Mesendoderm (in vitro differentiated cells): Measurements from ENCODE around the gene RAPGEF5.

Source experiments
- DNase-seq: peaks from one replicate; pipeline ENCODE4 v3.0.0; 2013
- H2AK5ac ChIP-seq: 2 replicates; pipeline ENCODE4 v1.6.1; 2013; ENCODE audit warnings: low read length, inconsistent platforms
- H2BK120ac ChIP-seq: 2 replicates; pipeline ENCODE4 v1.6.1; 2013; ENCODE audit warnings: low read depth, mild to moderate bottlenecking, low read length, moderate library complexity, mixed read lengths
- H2BK15ac ChIP-seq: replicated peaks from 2 replicates; pipeline ENCODE4 v1.6.1; 2013; ENCODE audit warnings: low read depth, mild to moderate bottlenecking, moderate library complexity
- H2BK5ac ChIP-seq: 2 replicates; pipeline ENCODE4 v1.6.1; 2013; ENCODE audit warnings: low read length, inconsistent platforms
- H3K18ac ChIP-seq: 2 replicates; pipeline ENCODE4 v1.6.1; 2013; ENCODE audit warnings: mild to moderate bottlenecking, low read length, mixed read lengths
- H3K23ac ChIP-seq: one replicate; pipeline ENCODE4 v1.6.1; 2013; ENCODE audit warnings: low read length
- H3K27ac ChIP-seq: 2 replicates; pipeline ENCODE4 v1.5.1; 2013; ENCODE audit warnings: low read depth, mild to moderate bottlenecking, inconsistent platforms, low read length, moderate library complexity
- H3K27me3 ChIP-seq: 2 replicates; pipeline ENCODE4 v1.6.1; 2013; ENCODE audit warnings: low read length, control low read depth, mild to moderate bottlenecking, inconsistent platforms; ENCODE audit not compliant: insufficient read depth, poor library complexity
- H3K36me3 ChIP-seq: 2 replicates; pipeline ENCODE4 v1.6.1; 2013; ENCODE audit warnings: low read length, inconsistent platforms; ENCODE audit not compliant: control insufficient read depth, insufficient read depth
- H3K4ac ChIP-seq: one replicate; pipeline ENCODE4 v1.6.1; 2013; ENCODE audit warnings: low read depth, mild to moderate bottlenecking, low read length, moderate library complexity
- H3K4me1 ChIP-seq: 2 replicates; pipeline ENCODE4 v1.6.1; 2013; ENCODE audit warnings: low read depth, low read length, inconsistent platforms; ENCODE audit not compliant: control insufficient read depth
- H3K4me2 ChIP-seq: 2 replicates; pipeline ENCODE4 v1.6.1; 2013; ENCODE audit warnings: low read length
- H3K4me3 ChIP-seq: 2 replicates; pipeline ENCODE4 v1.5.1; 2013; ENCODE audit warnings: mild to moderate bottlenecking, low read length
- H3K56ac ChIP-seq: one replicate; pipeline ENCODE4 v1.6.1; 2013; ENCODE audit warnings: low read length
- H3K79me1 ChIP-seq: 2 replicates; pipeline ENCODE4 v1.6.1; 2013; ENCODE audit warnings: low read length, inconsistent platforms
- H3K79me2 ChIP-seq: 2 replicates; pipeline ENCODE4 v1.6.1; 2013; ENCODE audit warnings: mild to moderate bottlenecking, low read length; ENCODE audit not compliant: control insufficient read depth, insufficient read depth
- H3K9ac ChIP-seq: 2 replicates; pipeline ENCODE4 v1.6.1; 2013; ENCODE audit warnings: low read length, inconsistent platforms
- H4K5ac ChIP-seq: one replicate; pipeline ENCODE4 v1.6.1; 2013; ENCODE audit warnings: low read length
- H4K8ac ChIP-seq: one replicate; pipeline ENCODE4 v1.6.1; 2013; ENCODE audit warnings: low read depth, mild to moderate bottlenecking, control low read depth, low read length, moderate library complexity
- WGBS: extraction: QIAGEN DNeasy Blood & Tissue Kit; methylation state at CpG from one replicate; pipeline ENCODE4 v1.1.7; 2013; ENCODE audit warnings: low lambda C conversion rate, missing lambda C conversion rate; ENCODE audit not compliant: insufficient coverage; ENCODE audit errors: extremely low coverage; 5-methylcytosine and 5-hydroxymethylcytosine counted together

The RAPGEF5 gene

GRCh38 chr7:22356010-22356691 is 803 bp downstream of the RAPGEF5 start:
- no peak overlapping the region for H4K5ac ChIP-seq
- no peak overlapping the region for H2BK5ac ChIP-seq
- H3K79me2 ChIP-seq, result no peaks in the 10 kb centered on the region
- no peak overlapping the region for H3K27ac ChIP-seq
- DNase-seq, result no peak
- peak overlapping the region; percentile 28 for H3K9ac ChIP-seq
- no peaks in the 10 kb centered on the region for H3K36me3 ChIP-seq
- H3K56ac ChIP-seq, result peak overlapping the region; percentile 44
- no peaks in the 10 kb centered on the region for H3K27me3 ChIP-seq
- H3K4me2 ChIP-seq, result peak overlapping the region; percentile 58
- no peak overlapping the region for H2BK120ac ChIP-seq
- peaks cover 2% of the 10 kb centered on the region for H3K4me1 ChIP-seq
- H2BK15ac ChIP-seq, result no peak overlapping the region
- WGBS, result no CpG with 5 or more reads among the region's 26 CpGs
- peak overlapping the region; percentile 92 for H3K18ac ChIP-seq
- H4K8ac ChIP-seq, result no peak overlapping the region
- no peak overlapping the region for H3K4ac ChIP-seq
- no peaks in the 10 kb centered on the region for H3K79me1 ChIP-seq
- no peak overlapping the region for H3K23ac ChIP-seq
- peak overlapping the region; percentile 10 for H3K4me3 ChIP-seq
- H2AK5ac ChIP-seq, result no peak overlapping the region

- H4K5ac ChIP-seq, result no peak overlapping the region
- no peaks in the 10 kb centered on the region for H3K27me3 ChIP-seq
- H2AK5ac ChIP-seq, result no peak overlapping the region
- peaks cover 5% of the 10 kb centered on the region for H3K4me1 ChIP-seq
- no peaks in the 10 kb centered on the region for H3K79me2 ChIP-seq
- no CpG with 5 or more reads among the region's 5 CpGs for WGBS
- no peak overlapping the region for H4K8ac ChIP-seq
- H3K79me1 ChIP-seq, result no peaks in the 10 kb centered on the region
- no peak overlapping the region for H3K4me3 ChIP-seq
- no peak overlapping the region for H2BK15ac ChIP-seq
- H3K23ac ChIP-seq, result no peak overlapping the region
- no peak overlapping the region for H3K56ac ChIP-seq
- no peaks in the 10 kb centered on the region for H3K36me3 ChIP-seq
- H3K9ac ChIP-seq, result no peak overlapping the region
- no peak overlapping the region for H2BK120ac ChIP-seq
- no peak overlapping the region for H3K4ac ChIP-seq
- H3K18ac ChIP-seq, result no peak overlapping the region
- no peak overlapping the region for H2BK5ac ChIP-seq
- no peak overlapping the region for H3K27ac ChIP-seq
- no peak for DNase-seq
- no peak overlapping the region for H3K4me2 ChIP-seq
Measured at GRCh38 chr7:22355620-22356009, 1.3 kb downstream of the RAPGEF5 start.

- no peak overlapping the region for H4K5ac ChIP-seq
- H3K56ac ChIP-seq, result no peak overlapping the region
- no peak for DNase-seq
- H3K9ac ChIP-seq, result no peak overlapping the region
- no peak overlapping the region for H3K23ac ChIP-seq
- no peak overlapping the region for H2BK120ac ChIP-seq
- no peak overlapping the region for H4K8ac ChIP-seq
- peaks cover 5% of the 10 kb centered on the region for H3K4me1 ChIP-seq
- no peak overlapping the region for H2AK5ac ChIP-seq
- H3K4me3 ChIP-seq, result no peak overlapping the region
- no peaks in the 10 kb centered on the region for H3K27me3 ChIP-seq
- H3K79me2 ChIP-seq, result no peaks in the 10 kb centered on the region
- H3K4ac ChIP-seq, result no peak overlapping the region
- no peak overlapping the region for H2BK5ac ChIP-seq
- no peak overlapping the region for H2BK15ac ChIP-seq
- H3K79me1 ChIP-seq, result no peaks in the 10 kb centered on the region
- H3K27ac ChIP-seq, result no peak overlapping the region
- no peak overlapping the region for H3K4me2 ChIP-seq
- no peak overlapping the region for H3K18ac ChIP-seq
- no peaks in the 10 kb centered on the region for H3K36me3 ChIP-seq
- no CpG with 5 or more reads among the region's 2 CpGs for WGBS
Measured at GRCh38 chr7:22354462-22354861, 2.5 kb downstream of the RAPGEF5 start.

GRCh38 chr7:22352887-22353286 is 4.1 kb downstream of the RAPGEF5 start:
- no peaks in the 10 kb centered on the region for H3K27me3 ChIP-seq
- WGBS, result no CpG with 5 or more reads among the region's 4 CpGs
- no peak overlapping the region for H3K4ac ChIP-seq
- H2BK120ac ChIP-seq, result no peak overlapping the region
- no peak overlapping the region for H4K8ac ChIP-seq
- H3K4me3 ChIP-seq, result no peak overlapping the region
- DNase-seq, result no peak
- H3K18ac ChIP-seq, result no peak overlapping the region
- no peaks in the 10 kb centered on the region for H3K79me1 ChIP-seq
- no peak overlapping the region for H2BK5ac ChIP-seq
- H2AK5ac ChIP-seq, result no peak overlapping the region
- peaks cover 5% of the 10 kb centered on the region for H3K4me1 ChIP-seq
- no peak overlapping the region for H4K5ac ChIP-seq
- no peak overlapping the region for H3K27ac ChIP-seq
- H3K79me2 ChIP-seq, result no peaks in the 10 kb centered on the region
- H3K36me3 ChIP-seq, result no peaks in the 10 kb centered on the region
- H3K23ac ChIP-seq, result no peak overlapping the region
- H2BK15ac ChIP-seq, result no peak overlapping the region
- no peak overlapping the region for H3K4me2 ChIP-seq
- no peak overlapping the region for H3K9ac ChIP-seq
- no peak overlapping the region for H3K56ac ChIP-seq

- no peak overlapping the region for H4K8ac ChIP-seq
- H4K5ac ChIP-seq, result no peak overlapping the region
- H3K4me1 ChIP-seq, result peaks cover 3% of the 10 kb centered on the region
- no peak overlapping the region for H3K9ac ChIP-seq
- H3K4ac ChIP-seq, result no peak overlapping the region
- no peaks in the 10 kb centered on the region for H3K79me1 ChIP-seq
- no peak overlapping the region for H3K18ac ChIP-seq
- H2BK5ac ChIP-seq, result no peak overlapping the region
- H2AK5ac ChIP-seq, result no peak overlapping the region
- H3K23ac ChIP-seq, result no peak overlapping the region
- no peaks in the 10 kb centered on the region for H3K27me3 ChIP-seq
- H3K4me2 ChIP-seq, result no peak overlapping the region
- no peak overlapping the region for H3K56ac ChIP-seq
- H2BK15ac ChIP-seq, result no peak overlapping the region
- no CpG with 5 or more reads among the region's 2 CpGs for WGBS
- H2BK120ac ChIP-seq, result peak overlapping the region; percentile 73
- no peak overlapping the region for H3K4me3 ChIP-seq
- no peak for DNase-seq
- H3K36me3 ChIP-seq, result no peaks in the 10 kb centered on the region
- H3K27ac ChIP-seq, result no peak overlapping the region
- no peaks in the 10 kb centered on the region for H3K79me2 ChIP-seq
Measured at GRCh38 chr7:22351878-22352277, 5.1 kb downstream of the RAPGEF5 start.

- H3K27ac ChIP-seq, result no peak overlapping the region
- H3K4me2 ChIP-seq, result no peak overlapping the region
- H3K56ac ChIP-seq, result no peak overlapping the region
- no peak overlapping the region for H2BK5ac ChIP-seq
- peaks cover 3% of the 10 kb centered on the region for H3K4me1 ChIP-seq
- H3K18ac ChIP-seq, result no peak overlapping the region
- H3K23ac ChIP-seq, result no peak overlapping the region
- H3K4ac ChIP-seq, result no peak overlapping the region
- no peak overlapping the region for H3K9ac ChIP-seq
- no peak overlapping the region for H3K4me3 ChIP-seq
- no peak overlapping the region for H2AK5ac ChIP-seq
- no peaks in the 10 kb centered on the region for H3K27me3 ChIP-seq
- WGBS, result no CpG with 5 or more reads among the region's 2 CpGs
- no peak overlapping the region for H2BK120ac ChIP-seq
- DNase-seq, result no peak
- H3K79me1 ChIP-seq, result no peaks in the 10 kb centered on the region
- no peaks in the 10 kb centered on the region for H3K79me2 ChIP-seq
- H2BK15ac ChIP-seq, result no peak overlapping the region
- no peaks in the 10 kb centered on the region for H3K36me3 ChIP-seq
- H4K8ac ChIP-seq, result no peak overlapping the region
- no peak overlapping the region for H4K5ac ChIP-seq
Measured at GRCh38 chr7:22351329-22351692, 5.6 kb downstream of the RAPGEF5 start.
